Left renal cortex interstitium (tissue), 4 donors: Measurements from ENCODE around the gene LIN54. TPM values are rescaled to one million over a fixed set of nuclear protein-coding genes. Genes with fewer than 3 reads are reported as not detected.
"Not testable (repeated sequence)": the region's sequence is repeated elsewhere in the genome, so short reads cannot be mapped to it uniquely, and the experiment has no call there.

Source experiments
- DNase-seq, 4 donors: peaks; one replicate each; pipeline ENCODE4 v3.0.0-alpha.2; 2013; ENCODE audit warnings: low read depth in 4 of 4, low spot score in 2 of 4, missing footprints in 1 of 4
- polyA plus RNA-seq, 4 donors: library from polyadenylated mRNA; unstranded; fragments of 120-200 nt; gene quantifications; one replicate each; pipeline ENCODE4 v1.2.1, GENCODE V29; 2013; ENCODE audit not compliant: insufficient read length in 4 of 4

The LIN54 gene
- polyA plus RNA-seq, 4 donors: 14.4 to 17.7 (median 15.1) TPM

DNA sequence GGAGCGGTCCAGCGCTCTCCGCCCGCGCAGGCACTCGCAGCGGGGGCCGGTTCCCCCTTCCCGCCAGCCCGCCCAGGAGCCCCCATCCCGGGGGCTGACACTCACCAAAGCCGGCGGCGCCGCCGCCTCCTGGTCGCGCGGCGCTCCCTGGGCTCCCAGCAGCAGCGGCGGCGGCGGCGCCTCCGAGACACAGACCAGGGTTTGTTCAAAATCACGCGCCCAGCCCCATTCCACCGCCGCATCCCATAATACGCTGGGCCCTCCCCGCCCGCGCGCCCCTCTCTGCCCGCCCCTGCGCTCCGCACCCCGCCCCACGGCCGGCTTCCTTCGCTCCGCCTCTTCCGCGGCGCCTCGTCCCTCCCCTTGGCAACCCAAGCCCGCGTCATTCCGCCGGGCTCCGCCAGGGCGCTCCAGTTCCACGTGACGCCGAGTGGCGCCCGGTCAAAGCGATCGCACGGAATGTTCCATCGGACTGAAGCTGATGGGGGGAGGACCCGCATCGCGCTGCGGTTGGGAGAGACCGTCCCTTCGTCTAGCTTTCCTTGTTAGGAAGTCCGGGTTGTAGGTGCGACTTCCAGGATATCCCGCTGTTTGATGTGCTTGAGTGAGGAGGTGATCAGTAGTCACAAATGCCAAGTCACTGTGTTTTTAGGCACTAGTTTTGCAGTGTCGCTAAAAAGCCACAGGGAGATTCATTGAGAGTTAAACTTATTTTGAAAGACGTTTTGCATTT, 2.2 kb upstream of the LIN54 start:
- peak; percentile 91 to 98 (median 96) for DNase-seq

DNA sequence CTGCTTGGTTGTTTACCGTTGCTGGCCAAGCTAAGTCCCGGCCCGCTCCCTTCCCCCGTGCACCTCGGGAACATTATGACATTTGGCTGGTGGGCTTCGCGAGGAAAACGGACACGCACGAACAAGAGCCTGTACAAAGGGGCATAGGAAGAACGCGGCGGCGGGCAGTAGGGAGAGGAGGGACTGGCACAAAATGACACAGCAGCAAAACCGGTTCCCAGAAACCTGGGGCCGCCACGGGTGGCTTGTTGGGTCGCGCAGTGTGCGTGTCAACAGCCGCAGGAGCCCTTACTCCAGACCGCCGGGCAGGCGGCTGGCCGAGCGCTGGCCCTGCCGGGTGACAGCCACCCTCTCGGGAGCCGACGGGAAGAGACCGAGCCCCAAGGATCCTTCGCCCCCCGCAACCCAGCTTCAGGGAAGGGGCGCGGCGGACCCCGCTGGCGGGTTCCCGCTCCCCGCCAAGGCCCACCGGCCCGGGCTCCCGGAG, 1.6 kb upstream of the LIN54 start:
- DNase-seq: peak in 2 of 4 donors; percentile 11 to 18

DNA sequence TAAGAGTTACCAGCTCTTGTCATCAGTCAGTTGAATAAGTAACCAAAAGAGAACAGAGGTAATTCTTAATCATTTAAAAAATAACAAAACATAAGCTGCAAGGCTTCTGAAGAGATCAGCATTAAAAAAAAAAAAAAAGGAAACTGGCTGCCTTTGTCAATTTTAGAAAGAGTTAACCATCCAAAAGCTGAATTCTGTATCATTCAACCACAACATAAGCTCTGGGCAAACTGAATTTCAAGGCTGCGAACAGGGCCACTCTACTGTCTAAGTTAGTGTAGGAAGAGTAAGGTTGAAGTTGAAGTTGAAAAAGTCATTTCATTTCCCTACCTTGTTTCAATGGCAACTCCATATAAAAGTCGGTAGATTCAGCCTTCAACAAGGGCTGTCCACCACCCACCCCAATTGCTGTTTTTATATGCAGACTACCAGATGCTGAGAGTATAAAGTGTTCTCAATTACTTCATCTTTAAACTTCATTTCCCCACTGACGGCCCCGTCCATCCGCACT, 1.1 kb upstream of the LIN54 start:
- DNase-seq: peak in 1 of 4 donors; percentile 23

DNA sequence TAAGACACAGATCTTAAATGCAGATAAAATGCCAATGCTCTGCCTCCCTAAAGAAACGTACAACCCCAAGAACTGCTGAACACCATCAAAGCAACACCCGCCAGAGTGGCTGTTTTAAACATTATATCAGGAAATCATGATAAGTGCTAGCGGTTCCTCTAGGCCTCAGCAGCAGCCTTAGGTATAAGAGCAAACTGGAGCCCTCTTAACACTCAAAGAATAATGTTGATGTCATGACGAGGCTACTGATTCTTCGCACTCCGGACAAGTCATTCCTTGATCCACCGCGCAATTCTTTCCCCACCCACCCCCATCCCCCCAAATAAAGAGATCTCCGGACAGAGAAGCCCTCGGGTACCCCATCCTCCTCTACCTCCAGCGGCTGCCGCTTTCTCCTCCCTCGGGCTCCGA, 507 bp downstream of the LIN54 start:
- peak in 2 of 4 donors; percentile 9 to 31 for DNase-seq

DNA sequence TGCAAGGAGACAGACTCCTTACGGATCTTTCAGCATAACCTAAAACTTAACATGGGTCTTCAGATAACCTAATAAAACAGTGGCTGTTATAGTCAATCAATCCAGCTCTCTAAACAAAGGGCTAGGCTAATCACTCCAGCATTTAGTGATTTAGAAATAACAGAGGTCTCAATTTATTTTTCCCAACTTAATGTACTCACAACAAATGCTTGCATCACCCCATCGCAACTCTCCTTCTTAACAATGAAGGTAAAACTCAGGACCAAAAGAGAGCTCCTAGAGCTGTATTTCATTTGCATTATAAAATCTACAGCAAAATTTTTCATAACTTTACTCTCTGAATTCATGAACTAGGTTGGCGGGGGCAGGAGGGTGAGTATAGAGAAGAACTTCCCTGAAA, 1.1 kb downstream of the LIN54 start:
- DNase-seq: no peak

DNA sequence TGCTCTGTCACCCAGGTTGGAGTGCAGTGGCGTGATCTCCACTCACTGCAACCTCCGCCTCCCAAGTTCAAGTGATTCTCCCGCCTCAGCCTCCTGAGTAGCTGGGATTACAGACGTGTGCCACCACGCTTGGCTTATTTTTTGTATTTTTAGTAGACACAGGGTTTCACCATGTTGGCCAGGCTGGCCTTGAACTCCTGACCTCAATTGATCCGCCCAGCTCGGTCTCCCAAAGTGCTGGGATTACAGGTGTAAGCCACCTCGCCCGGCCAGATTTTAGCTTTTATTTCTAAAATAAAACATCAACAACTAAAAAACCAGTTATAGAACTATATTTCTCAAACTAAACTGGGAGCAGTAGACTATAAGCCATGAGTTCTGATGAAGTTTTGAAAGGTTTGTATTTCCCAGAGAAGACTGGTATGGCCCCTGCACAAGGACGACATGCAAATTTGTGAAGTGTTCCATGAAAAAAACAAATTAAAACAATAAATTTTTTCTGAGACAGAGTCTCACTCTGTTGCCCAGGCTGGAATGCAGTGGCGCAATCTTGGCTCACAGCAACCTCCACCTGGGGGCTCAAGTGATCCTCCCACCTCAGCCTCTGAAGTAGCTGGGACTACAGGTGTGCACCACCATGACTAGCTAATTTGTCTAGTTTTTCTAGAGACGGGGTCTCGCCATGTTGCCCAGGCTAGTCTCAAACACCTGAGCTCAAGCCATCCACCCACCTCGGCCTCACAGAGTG, 7.4 kb downstream of the LIN54 start:
- not testable (repeated sequence) for DNase-seq

DNA sequence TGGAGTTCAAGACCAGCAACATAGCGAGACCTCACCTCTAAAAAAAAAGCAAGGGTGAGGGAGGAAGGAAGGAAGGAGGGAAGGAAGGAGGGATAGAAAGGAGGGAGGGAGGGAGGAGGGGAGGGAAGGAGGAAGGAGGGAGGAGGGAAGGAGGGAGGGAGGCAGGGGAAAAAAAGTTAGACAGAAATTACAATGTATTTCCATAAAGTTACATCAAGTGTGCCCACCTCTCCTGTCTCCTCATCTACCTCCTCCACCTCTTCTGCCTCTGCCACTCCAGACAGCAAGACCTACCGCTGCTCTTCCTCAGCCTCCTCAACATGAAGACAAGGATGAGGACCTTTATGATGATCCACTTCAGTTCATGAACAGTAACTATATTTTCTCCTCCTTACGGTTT, 8.3 kb downstream of the LIN54 start:
- DNase-seq: no peak

DNA sequence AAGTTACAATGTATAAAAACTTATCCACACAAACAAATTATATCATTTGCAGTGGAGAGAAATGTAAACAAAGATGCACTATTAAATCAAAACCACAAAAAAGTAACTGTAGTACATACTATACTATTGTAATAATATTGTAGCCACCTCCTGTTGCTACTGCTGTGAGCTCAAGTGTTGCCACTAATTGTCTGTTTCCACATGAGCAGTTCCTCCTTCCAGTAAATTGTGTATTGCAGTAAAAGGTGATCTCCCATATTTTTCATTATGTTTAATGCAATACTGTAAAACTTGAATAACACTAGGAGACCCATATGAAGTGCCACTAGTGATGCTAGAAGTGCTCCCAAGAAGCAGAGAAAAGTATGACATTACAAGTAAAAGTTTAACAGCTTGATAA, 11.7 kb downstream of the LIN54 start:
- no peak for DNase-seq

DNA sequence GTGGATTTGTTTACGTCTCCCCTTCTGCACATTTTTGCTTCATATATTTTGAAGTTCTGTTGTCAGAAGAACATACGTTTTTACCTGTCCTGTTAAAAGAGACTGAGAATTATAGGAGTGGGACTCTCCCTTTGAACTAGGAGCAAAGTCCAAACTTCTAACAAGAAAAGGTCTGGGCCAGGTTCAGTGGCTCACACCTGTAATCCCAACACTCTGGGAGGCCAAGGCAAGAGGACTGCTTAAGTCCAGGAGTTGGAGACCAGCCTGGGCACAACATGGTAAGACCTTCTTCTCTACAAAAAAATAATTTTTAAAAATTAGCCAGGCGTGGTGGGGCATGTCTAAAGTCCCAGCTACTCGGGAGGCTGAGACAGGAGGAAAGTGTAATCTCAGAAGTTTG, 15.8 kb downstream of the LIN54 start:
- DNase-seq: no peak

DNA sequence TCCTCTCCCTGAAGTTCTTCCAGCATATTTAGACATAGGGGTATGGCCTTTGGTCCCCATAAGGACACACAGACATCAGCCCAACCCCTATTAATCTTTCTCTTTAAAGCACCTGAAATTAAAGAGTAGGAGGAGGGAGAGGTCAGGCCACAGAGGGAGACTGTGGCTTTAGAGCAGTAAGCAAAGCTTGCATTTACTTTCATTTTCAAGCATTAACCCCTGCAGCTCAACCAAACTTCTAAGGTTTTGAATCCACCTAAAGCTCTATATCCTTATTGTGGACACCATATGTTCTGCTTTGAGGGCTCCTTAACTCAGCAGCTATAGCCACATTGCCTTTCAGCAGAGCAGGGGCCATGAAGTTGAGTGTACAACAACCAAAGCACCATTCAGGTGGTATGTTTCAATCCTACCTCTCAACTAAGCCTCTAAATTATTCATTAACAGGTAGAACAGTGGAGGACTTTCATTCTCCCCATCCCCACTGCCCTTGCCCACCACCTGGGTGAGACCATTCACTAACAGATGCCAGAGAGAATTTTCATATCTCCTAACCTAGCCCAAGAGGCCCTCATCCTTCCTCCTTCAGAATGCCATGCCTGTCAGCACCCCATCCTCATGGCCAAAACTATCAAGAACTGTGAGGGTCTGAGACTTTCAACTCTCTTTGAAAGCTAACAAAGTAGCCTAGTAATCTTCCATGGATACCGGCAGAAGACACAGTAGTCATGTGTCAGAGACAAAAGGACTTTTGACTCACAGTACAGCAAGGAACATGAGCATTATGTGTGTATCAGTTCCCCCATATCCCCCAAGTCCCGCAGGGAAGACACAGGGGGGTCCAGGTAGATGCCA, 20.8 kb downstream of the LIN54 start:
- no peak for DNase-seq

DNA sequence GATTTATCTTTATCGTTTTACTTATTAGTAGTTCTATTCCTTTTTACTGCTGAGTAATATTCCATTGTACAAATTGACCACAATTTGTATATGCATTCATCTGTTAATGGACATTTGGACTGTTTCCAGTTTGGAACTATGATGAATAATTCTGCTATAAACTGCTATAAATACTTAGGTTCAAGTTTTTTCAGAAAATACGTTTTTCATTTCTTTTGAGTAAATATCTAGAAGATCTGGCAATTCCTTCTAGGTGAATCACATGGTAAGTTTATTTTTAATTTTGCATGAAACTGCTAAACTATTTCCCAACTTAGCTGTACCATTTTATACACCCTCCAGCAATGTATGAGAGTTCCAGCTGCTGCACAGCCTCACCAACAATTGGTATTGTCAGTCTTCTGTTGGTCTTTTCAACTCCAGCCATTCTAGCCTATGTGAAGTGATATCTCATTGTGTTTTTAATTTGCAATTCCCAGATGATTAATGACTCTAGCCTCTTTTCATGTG, 22.2 kb downstream of the LIN54 start:
- DNase-seq: no peak

DNA sequence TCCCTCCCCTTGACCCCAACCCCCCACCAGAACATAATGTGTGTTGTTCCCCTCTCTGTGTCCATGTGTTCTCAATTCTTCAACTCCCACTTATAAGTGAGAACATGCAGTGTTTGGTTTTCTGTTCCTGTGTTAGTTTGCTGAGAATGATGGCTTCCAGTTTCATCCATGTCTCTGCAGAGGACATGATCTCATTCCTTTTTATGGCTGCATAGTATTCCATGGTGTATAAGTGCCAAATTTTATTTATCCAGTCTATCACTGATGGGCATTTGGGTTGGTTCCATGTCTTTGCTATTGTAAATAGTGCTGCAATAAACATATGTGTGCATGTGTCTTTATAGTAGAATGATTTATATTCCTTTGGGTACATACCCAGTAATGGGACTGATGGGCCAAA, 23.1 kb downstream of the LIN54 start:
- DNase-seq: not testable (repeated sequence)

DNA sequence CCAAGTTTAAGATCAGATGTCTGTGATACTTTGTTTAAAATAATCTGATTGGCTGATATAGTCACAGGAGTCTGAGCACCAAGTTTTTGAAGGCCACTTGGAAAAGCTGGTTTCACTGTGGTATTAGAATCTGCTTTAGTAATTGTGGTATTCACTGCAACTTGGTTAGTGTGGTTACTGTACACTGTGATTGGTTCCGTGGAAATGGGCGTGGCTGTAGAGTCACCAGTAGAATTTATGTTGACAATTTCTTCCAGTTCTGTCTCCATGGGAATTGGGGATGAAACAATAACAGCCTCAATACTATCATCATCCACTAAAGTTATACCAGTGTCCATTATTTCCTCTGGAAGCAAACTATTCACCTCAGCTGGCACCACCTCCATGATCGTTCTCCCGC, 26.2 kb downstream of the LIN54 start:
- no peak for DNase-seq

DNA sequence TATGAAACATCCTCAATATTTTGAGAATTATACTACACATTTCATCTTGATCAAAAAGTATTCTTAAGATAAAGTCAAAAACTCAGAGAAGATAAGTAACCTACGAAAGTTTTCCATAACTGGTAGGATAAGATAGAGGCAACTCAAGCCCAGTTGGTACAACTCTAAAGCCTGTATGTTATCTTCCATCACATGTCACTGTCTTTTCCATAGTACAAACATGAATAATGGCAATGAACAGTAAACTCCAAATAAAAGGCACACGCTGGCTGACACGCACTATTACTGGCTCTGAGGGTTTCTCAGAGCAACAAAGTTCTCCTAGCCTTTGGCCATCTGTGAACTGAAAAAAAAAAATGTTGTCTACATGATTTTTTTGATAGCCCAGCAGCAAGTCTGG, 27.2 kb downstream of the LIN54 start:
- DNase-seq: no peak

DNA sequence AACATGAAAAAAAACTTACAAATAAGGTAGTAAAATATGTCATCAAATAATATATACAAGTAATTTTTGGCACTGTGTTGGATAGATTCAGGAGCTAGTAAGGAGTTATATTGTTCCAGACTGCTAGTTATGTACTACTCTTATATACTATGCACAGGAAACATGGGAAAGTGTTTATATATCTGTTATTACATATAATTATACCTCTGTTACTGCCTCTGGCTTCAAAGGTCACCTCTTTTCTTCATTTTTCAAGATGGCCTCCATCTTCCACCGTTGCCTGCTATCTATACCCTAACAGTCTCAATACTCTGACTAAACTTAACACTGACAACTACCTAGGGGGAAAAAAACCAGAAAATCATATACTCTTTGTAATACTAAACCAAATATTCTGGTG, 29.5 kb downstream of the LIN54 start:
- no peak for DNase-seq

DNA sequence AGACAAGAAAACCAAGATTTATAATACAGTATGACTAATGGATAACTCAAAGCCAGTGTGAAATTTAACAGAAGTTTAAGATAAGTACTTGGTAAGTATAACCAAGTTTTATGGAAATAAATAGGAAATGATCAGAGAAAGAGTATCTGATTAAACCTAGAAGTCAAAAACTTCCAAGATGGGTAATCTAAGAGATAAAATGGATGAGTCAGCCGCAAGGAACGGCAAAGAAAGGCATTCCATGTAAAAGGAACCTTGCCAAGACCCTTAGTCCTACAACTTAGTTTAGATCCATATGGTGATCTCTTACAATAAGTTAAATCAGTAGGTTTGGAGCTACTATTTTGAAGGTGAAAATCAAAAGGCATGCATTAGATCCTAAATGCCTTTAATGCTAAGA, 34.8 kb downstream of the LIN54 start:
- DNase-seq: no peak

DNA sequence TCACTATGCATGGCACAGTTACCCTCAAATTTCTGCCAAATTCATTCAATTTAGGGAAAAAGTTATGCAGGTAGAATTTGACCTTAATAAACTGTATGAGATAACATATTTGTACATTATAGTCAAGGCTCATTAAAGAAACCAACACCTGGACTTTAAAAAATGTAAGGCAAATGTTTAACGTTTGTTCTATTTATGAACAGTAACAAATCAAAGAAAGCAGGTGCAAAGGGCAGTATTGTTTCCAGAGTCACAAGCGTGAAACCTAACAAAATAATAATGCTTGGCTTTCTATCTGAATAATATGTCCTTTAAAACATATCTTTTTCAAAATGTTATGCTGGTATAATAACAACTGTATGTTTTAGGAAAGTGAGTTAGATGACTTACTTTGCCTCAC, 41.2 kb downstream of the LIN54 start:
- no peak for DNase-seq

DNA sequence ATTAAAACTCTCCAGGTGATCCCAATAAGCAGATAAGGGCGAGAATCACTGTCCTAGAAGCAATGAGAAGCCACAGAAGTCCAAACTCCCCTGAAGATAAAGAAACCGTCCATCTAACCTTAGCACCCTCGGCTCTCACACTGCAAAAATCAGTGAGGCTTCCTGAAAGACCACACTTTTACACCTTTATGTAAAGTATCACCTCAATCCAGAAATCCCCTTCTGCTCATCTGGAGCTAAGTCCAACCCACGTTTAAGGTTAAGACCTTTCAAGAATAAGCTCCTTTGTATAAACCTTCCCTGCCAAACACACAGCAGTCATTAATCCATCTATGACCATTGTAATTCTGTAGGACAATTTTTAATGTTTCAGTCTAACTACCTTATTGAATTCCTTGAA, 41.7 kb downstream of the LIN54 start:
- no peak for DNase-seq

DNA sequence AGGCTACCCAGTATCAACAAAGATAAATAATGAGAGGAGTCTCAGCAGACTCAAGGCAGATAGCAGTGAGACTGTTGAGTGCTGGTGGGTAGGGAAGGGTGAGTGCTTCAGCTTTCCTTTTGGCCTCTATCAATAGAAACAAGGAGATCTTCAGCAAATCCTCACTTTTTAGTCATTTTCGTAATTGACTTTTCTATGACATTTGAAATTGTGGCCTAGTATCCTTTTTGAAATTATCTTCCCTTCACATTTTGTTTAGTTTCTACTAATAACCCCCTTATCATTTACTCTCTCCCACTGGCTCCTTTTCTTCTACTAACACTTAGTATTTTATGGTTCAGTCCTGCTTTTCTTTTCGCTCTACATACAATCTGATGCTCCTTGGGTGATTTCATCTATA, 44.9 kb downstream of the LIN54 start:
- no peak for DNase-seq

DNA sequence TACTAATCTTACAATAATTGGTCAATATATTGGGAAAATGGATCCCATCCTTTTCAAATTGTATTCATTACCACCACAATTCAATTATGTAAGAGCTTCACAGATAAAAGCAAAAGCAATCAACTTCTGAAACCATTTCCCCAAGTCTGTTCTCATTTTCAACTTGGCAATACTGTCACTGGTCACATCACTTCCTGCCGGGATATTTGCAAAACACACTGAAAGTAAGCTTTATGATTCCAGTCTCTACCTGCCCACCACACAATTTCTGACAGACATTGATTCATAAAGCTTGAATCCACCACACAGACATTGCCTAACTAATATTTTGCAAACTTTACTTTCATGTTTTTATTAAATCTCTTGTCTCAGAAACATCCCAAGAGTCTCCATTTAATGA, 53.6 kb downstream of the LIN54 start:
- no peak for DNase-seq

DNA sequence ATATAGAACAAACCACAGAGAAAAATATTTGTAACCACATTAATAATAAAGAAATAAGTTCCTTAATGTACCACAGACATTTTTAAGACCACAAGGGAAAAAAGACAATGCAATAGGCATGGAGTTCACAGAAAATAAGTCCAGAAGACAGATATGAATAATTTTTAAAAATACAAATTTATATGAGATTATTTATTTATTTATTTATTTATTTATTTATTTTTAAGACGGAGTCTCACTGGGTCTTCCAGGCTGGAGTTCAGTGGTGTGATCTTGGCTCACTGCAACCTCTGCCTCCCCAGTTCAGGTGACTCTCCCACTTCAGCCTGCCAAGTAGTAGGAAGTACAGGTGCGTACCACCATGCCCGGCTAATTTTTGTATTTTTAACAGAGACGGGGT, 56.4 kb downstream of the LIN54 start:
- no peak for DNase-seq
